ENCODE measurements around the gene GRM7.

- TF ChIP-seq ZNF274 (IDR thresholded peaks at IDR 0.05; ENCODE audit: low read length) (no peak), ZNF274 (tag by site-specific recombination; IDR thresholded peaks at IDR 0.05; ENCODE audit: borderline replicate concordance) (no peak), PATZ1 (tag by site-specific recombination; IDR thresholded peaks at IDR 0.05) (no peak), ZNF704 (tag by site-specific recombination; IDR thresholded peaks at IDR 0.05) (no peak), ZBTB21 (tag by site-specific recombination; IDR thresholded peaks at IDR 0.05) (no peak), PBX3 (CRISPR knock-in tag; IDR thresholded peaks at IDR 0.05) (no peak), ATF2 (tag by site-specific recombination; IDR thresholded peaks at IDR 0.05; ENCODE audit: low read depth) (no peak), ZNF544 (tag by site-specific recombination; IDR thresholded peaks at IDR 0.05) (no peak), ZNF626 (tag by site-specific recombination; IDR thresholded peaks at IDR 0.05) (no peak), CTCF (tag by site-specific recombination; IDR thresholded peaks at IDR 0.05) (no peak), ZBTB1 (tag by site-specific recombination; IDR thresholded peaks at IDR 0.05) (no peak), IKZF3 (tag by site-specific recombination; IDR thresholded peaks at IDR 0.05) (no peak), YY1 (tag by site-specific recombination; IDR thresholded peaks at IDR 0.05) (no peak), PRDM4 (tag by site-specific recombination; IDR thresholded peaks at IDR 0.05) (no peak), ZNF785 (tag by site-specific recombination; IDR thresholded peaks at IDR 0.05) (no peak)
Observed at GRCh38 chr3:6915898-6916297, 55.0 kb downstream of the GRM7 start.
